ENCODE results near the gene CDK19.
A peak's percentile ranks its signal among the peaks of the same experiment; 100 is the strongest.

The CDK19 gene

GRCh38 chr6:110653381-110653780 is 161.9 kb downstream of the CDK19 start:
- DNase-seq (ENCODE audit: low read depth): no peak
- TF ChIP-seq, protein P1, sequence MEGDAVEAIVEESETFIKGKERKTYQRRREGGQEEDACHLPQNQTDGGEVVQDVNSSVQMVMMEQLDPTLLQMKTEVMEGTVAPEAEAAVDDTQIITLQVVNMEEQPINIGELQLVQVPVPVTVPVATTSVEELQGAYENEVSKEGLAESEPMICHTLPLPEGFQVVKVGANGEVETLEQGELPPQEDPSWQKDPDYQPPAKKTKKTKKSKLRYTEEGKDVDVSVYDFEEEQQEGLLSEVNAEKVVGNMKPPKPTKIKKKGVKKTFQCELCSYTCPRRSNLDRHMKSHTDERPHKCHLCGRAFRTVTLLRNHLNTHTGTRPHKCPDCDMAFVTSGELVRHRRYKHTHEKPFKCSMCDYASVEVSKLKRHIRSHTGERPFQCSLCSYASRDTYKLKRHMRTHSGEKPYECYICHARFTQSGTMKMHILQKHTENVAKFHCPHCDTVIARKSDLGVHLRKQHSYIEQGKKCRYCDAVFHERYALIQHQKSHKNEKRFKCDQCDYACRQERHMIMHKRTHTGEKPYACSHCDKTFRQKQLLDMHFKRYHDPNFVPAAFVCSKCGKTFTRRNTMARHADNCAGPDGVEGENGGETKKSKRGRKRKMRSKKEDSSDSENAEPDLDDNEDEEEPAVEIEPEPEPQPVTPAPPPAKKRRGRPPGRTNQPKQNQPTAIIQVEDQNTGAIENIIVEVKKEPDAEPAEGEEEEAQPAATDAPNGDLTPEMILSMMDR (IDR thresholded peaks at IDR 0.05; ENCODE audit: control insufficient read depth, insufficient read depth, low read depth, low read length, missing control alignments): no peak
- H3K4me3 ChIP-seq (ENCODE audit: control insufficient read depth, low read depth, low read length): no peak overlapping the region

DNA sequence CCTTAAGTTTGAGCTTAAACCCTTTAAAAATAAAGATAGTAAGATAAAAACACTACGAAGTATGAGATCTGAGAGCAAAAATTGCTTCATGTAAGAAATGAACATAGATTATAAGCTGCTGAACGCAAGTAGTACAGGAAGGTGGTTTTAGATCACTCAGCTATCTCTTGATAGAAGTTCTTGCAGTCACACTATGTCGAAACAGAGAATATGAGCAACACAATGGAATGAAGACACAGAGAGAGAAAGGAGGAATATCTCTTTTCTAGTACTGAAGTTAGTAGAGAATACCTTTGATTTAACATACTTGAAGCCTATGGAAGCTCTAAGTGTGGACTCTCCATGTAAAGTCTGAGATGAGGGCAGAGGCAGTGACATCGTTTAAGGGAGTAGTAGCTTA is 162.7 kb downstream of the CDK19 start:
- TF ChIP-seq, protein P1 (IDR thresholded peaks at IDR 0.05; ENCODE audit: control insufficient read depth, insufficient read depth, low read depth, low read length, missing control alignments): no peak

DNA sequence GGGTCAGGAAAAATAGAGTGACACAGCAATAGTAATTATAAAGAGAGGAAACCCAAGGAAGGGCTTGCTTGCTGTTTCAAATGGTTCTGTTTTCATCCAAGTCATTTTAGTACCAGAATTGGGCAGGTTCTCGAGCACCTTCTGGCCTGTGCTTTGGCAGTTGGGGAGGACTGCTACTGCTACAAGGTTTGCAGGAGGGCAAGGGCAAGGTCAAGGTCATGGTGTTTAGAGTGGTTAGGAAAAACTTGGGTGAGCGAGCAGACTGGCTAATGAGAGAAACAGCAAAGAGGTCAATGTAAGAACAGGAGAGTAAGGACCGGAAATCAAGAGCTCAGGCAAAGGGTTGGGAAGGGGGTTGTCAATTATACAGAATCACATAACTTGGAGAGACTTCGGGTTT is 164.5 kb downstream of the CDK19 start:
- TF ChIP-seq, protein P1 (IDR thresholded peaks at IDR 0.05; ENCODE audit: control insufficient read depth, insufficient read depth, low read depth, low read length, missing control alignments): no peak
- no peak overlapping the region for H3K4me3 ChIP-seq (ENCODE audit: control insufficient read depth, low read depth, low read length)
- DNase-seq (ENCODE audit: low read depth): no peak

More for the DNA sequence above, 162.7 kb downstream of the CDK19 start:
- DNase-seq (ENCODE audit: low read depth): no peak
- no peak overlapping the region for H3K4me3 ChIP-seq (ENCODE audit: control insufficient read depth, low read depth, low read length)

GRCh38 chr6:110649704-110650103 is 165.6 kb downstream of the CDK19 start:
- no peak for DNase-seq (ENCODE audit: low read depth)
- TF ChIP-seq, protein P1 (IDR thresholded peaks at IDR 0.05; ENCODE audit: control insufficient read depth, insufficient read depth, low read depth, low read length, missing control alignments): no peak
- no peak overlapping the region for H3K4me3 ChIP-seq (ENCODE audit: control insufficient read depth, low read depth, low read length)

DNA sequence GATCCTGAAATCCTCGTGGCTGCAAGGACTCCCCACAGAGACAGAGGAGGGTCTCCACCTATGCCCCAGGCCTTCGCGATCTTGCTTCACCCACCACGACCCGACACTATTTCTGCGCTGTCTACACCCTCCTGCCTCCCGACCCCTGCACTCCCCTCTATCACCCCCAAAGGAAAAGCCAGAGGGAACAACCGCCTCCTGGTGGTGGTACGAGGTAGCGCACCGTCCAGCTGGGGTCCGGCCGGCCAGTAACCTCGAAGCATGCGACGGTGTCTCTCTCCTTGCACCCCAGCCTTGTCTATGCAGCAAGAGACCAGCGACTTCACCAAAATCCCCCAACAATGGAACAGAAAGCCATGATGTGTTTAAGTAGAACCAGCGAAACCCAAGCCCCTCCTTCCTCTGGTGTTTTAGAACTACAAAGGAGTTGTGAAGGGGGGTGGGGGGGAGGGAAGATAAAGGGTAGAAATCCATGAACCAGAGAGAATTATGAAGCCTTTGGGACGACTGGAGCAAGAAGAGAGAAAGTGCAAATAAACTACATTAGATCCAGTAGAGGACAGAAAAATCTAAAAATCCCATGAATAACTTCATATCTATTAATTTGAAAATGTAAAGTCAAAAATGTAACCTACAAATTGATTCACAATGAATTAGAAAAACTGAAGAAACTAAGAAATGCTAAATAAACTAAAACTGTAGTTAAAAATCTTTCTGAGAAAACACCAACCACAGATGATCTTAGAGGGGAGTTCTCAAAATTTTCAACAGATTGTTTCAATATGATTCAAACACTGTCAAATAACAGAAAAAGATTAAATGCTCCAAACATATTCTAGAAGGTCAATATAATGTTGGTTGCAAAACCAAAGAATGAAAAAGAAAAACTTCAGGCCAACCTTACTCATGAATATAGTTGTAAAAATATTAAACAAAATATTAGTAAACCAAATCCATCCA is 168.0 kb downstream of the CDK19 start:
- H3K4me3 ChIP-seq (ENCODE audit: control insufficient read depth, low read depth, low read length): no peak overlapping the region
- DNase-seq (ENCODE audit: low read depth): no peak
- TF ChIP-seq, protein P1 (IDR thresholded peaks at IDR 0.05; ENCODE audit: control insufficient read depth, insufficient read depth, low read depth, low read length, missing control alignments): peak; percentile 39

DNA sequence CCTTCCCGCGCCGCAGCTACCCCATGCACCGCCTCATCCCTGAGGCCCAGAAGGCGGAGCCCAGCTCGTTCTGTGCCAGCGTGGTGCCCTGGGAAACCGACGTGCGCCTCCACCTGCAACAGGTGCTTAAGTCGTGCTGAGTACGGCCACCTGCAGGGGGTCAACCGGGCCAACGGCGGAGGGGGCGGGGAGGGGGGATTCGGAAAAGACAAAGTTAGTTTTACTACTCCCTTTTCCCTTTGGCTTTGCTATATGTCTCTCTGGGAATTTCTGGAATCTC is 168.9 kb downstream of the CDK19 start:
- no peak for DNase-seq (ENCODE audit: low read depth)
- TF ChIP-seq, protein P1 (IDR thresholded peaks at IDR 0.05; ENCODE audit: control insufficient read depth, insufficient read depth, low read depth, low read length, missing control alignments): no peak
- H3K4me3 ChIP-seq (ENCODE audit: control insufficient read depth, low read depth, low read length): no peak overlapping the region
